Measurements from ENCODE around the gene SET. TPM values are rescaled to one million over a fixed set of nuclear protein-coding genes. Genes with fewer than 3 reads are reported as not detected.

Gene SET
- total and polyA plus RNA-seq, 2 of the 13 experiments (the other 11 are each of a cell fraction or from before 2014, with no cell fraction given) = 94.2 to 611 TPM

GRCh38 chr9:128723866-128724743, 35.1 kb downstream of the SET start, which contains the start of gene ZDHHC12 (continued):
- TF ChIP-seq ZNF574 (CRISPR knock-in tag; IDR thresholded peaks at IDR 0.05) = peak; percentile 61
- TF ChIP-seq NR0B2 (CRISPR knock-in tag; IDR thresholded peaks at IDR 0.05) = no peak
- no peak for TF ChIP-seq ZNF33A (CRISPR knock-in tag; IDR thresholded peaks at IDR 0.05; ENCODE audit: borderline replicate concordance)
- no peak for TF ChIP-seq TEF (CRISPR knock-in tag; IDR thresholded peaks at IDR 0.05)
- TF ChIP-seq KLF15 (CRISPR knock-in tag; IDR thresholded peaks at IDR 0.05; ENCODE audit: borderline replicate concordance) = 0 out of 2 replicates have a peak, but pooled peaks have one; percentile 48
- 0 out of 2 replicates have a peak, but pooled peaks have one; percentile 32 for TF ChIP-seq RAD21 (CRISPR knock-in tag; IDR thresholded peaks at IDR 0.05)
- 0 out of 2 replicates have a peak, but pooled peaks have one; percentile 53 for TF ChIP-seq CREBL2 (CRISPR knock-in tag; IDR thresholded peaks at IDR 0.05; ENCODE audit: borderline replicate concordance)
- no peak for TF ChIP-seq ZEB1 (IDR thresholded peaks at IDR 0.05; ENCODE audit: insufficient replicate concordance, low read depth)
- TF ChIP-seq E2F1 (CRISPR knock-in tag; IDR thresholded peaks at IDR 0.05) = peak; percentile 91
- no peak for TF ChIP-seq RERE (CRISPR knock-in tag; IDR thresholded peaks at IDR 0.05; ENCODE audit: low read depth)
- TF ChIP-seq ZNF737 (CRISPR knock-in tag; IDR thresholded peaks at IDR 0.05; ENCODE audit: borderline replicate concordance) = no peak
- peak; percentile 69; the same call in 1 of the 2 replicates for TF ChIP-seq YEATS4 (CRISPR knock-in tag; IDR thresholded peaks at IDR 0.05; ENCODE audit: borderline replicate concordance)
- TF ChIP-seq ZNF331 (CRISPR knock-in tag; IDR thresholded peaks at IDR 0.05) = 0 out of 2 replicates have a peak, but pooled peaks have one; percentile 44
- TF ChIP-seq IKZF4 (CRISPR knock-in tag; IDR thresholded peaks at IDR 0.05; ENCODE audit: borderline replicate concordance, low read depth, not compliant biosample characterization) = peak; percentile 37
- TF ChIP-seq THYN1 (CRISPR knock-in tag; IDR thresholded peaks at IDR 0.05; ENCODE audit: borderline replicate concordance, low read depth) = no peak
